ENCODE measurements around the gene TOPORS.

TOPORS gene

GRCh38 chr9:32502464-32502863 lies 49.9 kb downstream of the TOPORS start:
- no peak overlapping the region for H3K9ac ChIP-seq (ENCODE audit: low read length)
- H3K27me3 ChIP-seq (ENCODE audit: control insufficient read depth, insufficient read depth, low read length) = no peaks in the 10 kb centered on the region
- H3K9me3 ChIP-seq (ENCODE audit: control insufficient read depth, insufficient read depth, low read depth, low read length) = no peaks in the 10 kb centered on the region
- H3K36me3 ChIP-seq (ENCODE audit: control insufficient read depth, insufficient read depth, low read length) = peaks cover 4% of the 10 kb centered on the region
- H3K4me1 ChIP-seq (ENCODE audit: control insufficient read depth, insufficient read depth, low read length) = no peaks in the 10 kb centered on the region; the same call in 1 of the 2 replicates
- H3K4me3 ChIP-seq (ENCODE audit: low read depth, low read length) = no peak overlapping the region
- no peak overlapping the region for H3K27ac ChIP-seq (ENCODE audit: low read depth, low read length)

- Histone ChIP-seq H3K4me3 (ENCODE audit: low read depth, low read length) (no peak overlapping the region), H3K9ac (ENCODE audit: low read length) (no peak overlapping the region), H3K36me3 (ENCODE audit: control insufficient read depth, insufficient read depth, low read length) (peaks cover 4% of the 10 kb centered on the region)
These were observed 50.5 kb downstream of the TOPORS start for GRCh38 chr9:32501868-32502267.

GRCh38 chr9:32500768-32501167 lies 51.6 kb downstream of the TOPORS start:
- no peaks in the 10 kb centered on the region for H3K27me3 ChIP-seq (ENCODE audit: control insufficient read depth, insufficient read depth, low read length)
- H3K36me3 ChIP-seq (ENCODE audit: control insufficient read depth, insufficient read depth, low read length) = peaks cover 7% of the 10 kb centered on the region
- no peak overlapping the region for H3K9ac ChIP-seq (ENCODE audit: low read length)
- no peak overlapping the region for H3K27ac ChIP-seq (ENCODE audit: low read depth, low read length)
- no peaks in the 10 kb centered on the region; the same call in 1 of the 2 replicates for H3K4me1 ChIP-seq (ENCODE audit: control insufficient read depth, insufficient read depth, low read length)
- no peaks in the 10 kb centered on the region for H3K9me3 ChIP-seq (ENCODE audit: control insufficient read depth, insufficient read depth, low read depth, low read length)
- no peak overlapping the region for H3K4me3 ChIP-seq (ENCODE audit: low read depth, low read length)

More at GRCh38 chr9:32501868-32502267, 50.5 kb downstream of the TOPORS start:
- no peaks in the 10 kb centered on the region; the same call in 1 of the 2 replicates for H3K4me1 ChIP-seq (ENCODE audit: control insufficient read depth, insufficient read depth, low read length)
- no peaks in the 10 kb centered on the region for H3K9me3 ChIP-seq (ENCODE audit: control insufficient read depth, insufficient read depth, low read depth, low read length)
- H3K27ac ChIP-seq (ENCODE audit: low read depth, low read length) = no peak overlapping the region
- no peaks in the 10 kb centered on the region for H3K27me3 ChIP-seq (ENCODE audit: control insufficient read depth, insufficient read depth, low read length)

GRCh38 chr9:32497921-32498320 lies 54.5 kb downstream of the TOPORS start:
- H3K27me3 ChIP-seq (ENCODE audit: control insufficient read depth, insufficient read depth, low read length) = no peaks in the 10 kb centered on the region
- H3K36me3 ChIP-seq (ENCODE audit: control insufficient read depth, insufficient read depth, low read length) = peaks cover 7% of the 10 kb centered on the region
- no peaks in the 10 kb centered on the region; the same call in 1 of the 2 replicates for H3K4me1 ChIP-seq (ENCODE audit: control insufficient read depth, insufficient read depth, low read length)
- H3K27ac ChIP-seq (ENCODE audit: low read depth, low read length) = no peak overlapping the region
- H3K9ac ChIP-seq (ENCODE audit: low read length) = no peak overlapping the region
- no peaks in the 10 kb centered on the region for H3K9me3 ChIP-seq (ENCODE audit: control insufficient read depth, insufficient read depth, low read depth, low read length)
- no peak overlapping the region for H3K4me3 ChIP-seq (ENCODE audit: low read depth, low read length)

GRCh38 chr9:32490601-32491000 lies 61.8 kb downstream of the TOPORS start:
- peaks cover 22% of the 10 kb centered on the region for H3K36me3 ChIP-seq (ENCODE audit: control insufficient read depth, insufficient read depth, low read length)
- H3K4me1 ChIP-seq (ENCODE audit: control insufficient read depth, insufficient read depth, low read length) = no peaks in the 10 kb centered on the region
- no peak overlapping the region for H3K9ac ChIP-seq (ENCODE audit: low read length)
- no peak overlapping the region for H3K4me3 ChIP-seq (ENCODE audit: low read depth, low read length)
- H3K27me3 ChIP-seq (ENCODE audit: control insufficient read depth, insufficient read depth, low read length) = no peaks in the 10 kb centered on the region
- no peak overlapping the region for H3K27ac ChIP-seq (ENCODE audit: low read depth, low read length)
- H3K9me3 ChIP-seq (ENCODE audit: control insufficient read depth, insufficient read depth, low read depth, low read length) = no peaks in the 10 kb centered on the region

All from HUES6 (cell line).